ENCODE results near the gene SPTLC3.

The SPTLC3 gene

DNA sequence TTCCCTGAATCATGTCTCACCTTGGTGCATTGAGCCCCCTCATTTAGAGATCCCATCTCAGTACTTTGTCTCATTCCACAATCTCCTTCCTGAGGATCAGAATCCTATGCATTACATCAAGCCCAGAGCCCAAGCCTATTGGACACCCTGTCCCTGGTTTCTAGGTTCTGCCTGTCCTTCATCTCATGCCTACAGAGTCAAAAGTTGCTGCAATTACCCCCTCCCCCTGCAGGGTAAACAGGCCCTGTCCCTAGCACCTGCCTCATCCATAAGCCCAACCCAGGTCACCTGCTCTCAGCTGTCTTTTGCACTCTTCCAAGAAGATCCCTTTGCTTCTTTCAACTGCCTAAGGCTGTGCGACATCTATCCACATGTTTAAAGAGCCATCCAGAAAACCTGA lies 93.9 kb downstream of the SPTLC3 start:
- ATAC-seq = no peak
- no peak for TF ChIP-seq ZFP30 (CRISPR knock-in tag; IDR thresholded peaks at IDR 0.05)
- TF ChIP-seq, protein P1, sequence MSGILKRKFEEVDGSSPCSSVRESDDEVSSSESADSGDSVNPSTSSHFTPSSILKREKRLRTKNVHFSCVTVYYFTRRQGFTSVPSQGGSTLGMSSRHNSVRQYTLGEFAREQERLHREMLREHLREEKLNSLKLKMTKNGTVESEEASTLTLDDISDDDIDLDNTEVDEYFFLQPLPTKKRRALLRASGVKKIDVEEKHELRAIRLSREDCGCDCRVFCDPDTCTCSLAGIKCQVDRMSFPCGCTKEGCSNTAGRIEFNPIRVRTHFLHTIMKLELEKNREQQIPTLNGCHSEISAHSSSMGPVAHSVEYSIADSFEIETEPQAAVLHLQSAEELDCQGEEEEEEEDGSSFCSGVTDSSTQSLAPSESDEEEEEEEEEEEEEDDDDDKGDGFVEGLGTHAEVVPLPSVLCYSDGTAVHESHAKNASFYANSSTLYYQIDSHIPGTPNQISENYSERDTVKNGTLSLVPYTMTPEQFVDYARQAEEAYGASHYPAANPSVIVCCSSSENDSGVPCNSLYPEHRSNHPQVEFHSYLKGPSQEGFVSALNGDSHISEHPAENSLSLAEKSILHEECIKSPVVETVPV (CRISPR knock-in tag; IDR thresholded peaks at IDR 0.05) = no peak
- TF ChIP-seq, protein P2, sequence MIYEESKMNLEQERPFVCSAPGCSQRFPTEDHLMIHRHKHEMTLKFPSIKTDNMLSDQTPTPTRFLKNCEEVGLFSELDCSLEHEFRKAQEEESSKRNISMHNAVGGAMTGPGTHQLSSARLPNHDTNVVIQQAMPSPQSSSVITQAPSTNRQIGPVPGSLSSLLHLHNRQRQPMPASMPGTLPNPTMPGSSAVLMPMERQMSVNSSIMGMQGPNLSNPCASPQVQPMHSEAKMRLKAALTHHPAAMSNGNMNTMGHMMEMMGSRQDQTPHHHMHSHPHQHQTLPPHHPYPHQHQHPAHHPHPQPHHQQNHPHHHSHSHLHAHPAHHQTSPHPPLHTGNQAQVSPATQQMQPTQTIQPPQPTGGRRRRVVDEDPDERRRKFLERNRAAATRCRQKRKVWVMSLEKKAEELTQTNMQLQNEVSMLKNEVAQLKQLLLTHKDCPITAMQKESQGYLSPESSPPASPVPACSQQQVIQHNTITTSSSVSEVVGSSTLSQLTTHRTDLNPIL (CRISPR knock-in tag; IDR thresholded peaks at IDR 0.05; ENCODE audit: low read depth) = no peak
- TF ChIP-seq TCF4 (CRISPR knock-in tag; IDR thresholded peaks at IDR 0.05; ENCODE audit: borderline replicate concordance) = no peak
- no peak for TF ChIP-seq CSDC2 (CRISPR knock-in tag; IDR thresholded peaks at IDR 0.05)
- no peak for TF ChIP-seq ESRRG (CRISPR knock-in tag; IDR thresholded peaks at IDR 0.05)
- no peak for TF ChIP-seq ZNF70 (CRISPR knock-in tag; IDR thresholded peaks at IDR 0.05)
- no peak for TF ChIP-seq BACH2 (CRISPR knock-in tag; IDR thresholded peaks at IDR 0.05; ENCODE audit: borderline replicate concordance)
- TF ChIP-seq RARB (CRISPR knock-in tag; IDR thresholded peaks at IDR 0.05) = no peak
- no peak for TF ChIP-seq PPARA (CRISPR knock-in tag; IDR thresholded peaks at IDR 0.05; ENCODE audit: borderline replicate concordance)
- TF ChIP-seq, protein P3, sequence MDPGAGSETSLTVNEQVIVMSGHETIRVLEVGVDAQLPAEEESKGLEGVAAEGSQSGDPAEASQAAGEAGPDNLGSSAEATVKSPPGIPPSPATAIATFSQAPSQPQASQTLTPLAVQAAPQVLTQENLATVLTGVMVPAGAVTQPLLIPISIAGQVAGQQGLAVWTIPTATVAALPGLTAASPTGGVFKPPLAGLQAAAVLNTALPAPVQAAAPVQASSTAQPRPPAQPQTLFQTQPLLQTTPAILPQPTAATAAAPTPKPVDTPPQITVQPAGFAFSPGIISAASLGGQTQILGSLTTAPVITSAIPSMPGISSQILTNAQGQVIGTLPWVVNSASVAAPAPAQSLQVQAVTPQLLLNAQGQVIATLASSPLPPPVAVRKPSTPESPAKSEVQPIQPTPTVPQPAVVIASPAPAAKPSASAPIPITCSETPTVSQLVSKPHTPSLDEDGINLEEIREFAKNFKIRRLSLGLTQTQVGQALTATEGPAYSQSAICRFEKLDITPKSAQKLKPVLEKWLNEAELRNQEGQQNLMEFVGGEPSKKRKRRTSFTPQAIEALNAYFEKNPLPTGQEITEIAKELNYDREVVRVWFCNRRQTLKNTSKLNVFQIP (CRISPR knock-in tag; IDR thresholded peaks at IDR 0.05; ENCODE audit: borderline replicate concordance, low read depth) = no peak
- TF ChIP-seq, protein P4, sequence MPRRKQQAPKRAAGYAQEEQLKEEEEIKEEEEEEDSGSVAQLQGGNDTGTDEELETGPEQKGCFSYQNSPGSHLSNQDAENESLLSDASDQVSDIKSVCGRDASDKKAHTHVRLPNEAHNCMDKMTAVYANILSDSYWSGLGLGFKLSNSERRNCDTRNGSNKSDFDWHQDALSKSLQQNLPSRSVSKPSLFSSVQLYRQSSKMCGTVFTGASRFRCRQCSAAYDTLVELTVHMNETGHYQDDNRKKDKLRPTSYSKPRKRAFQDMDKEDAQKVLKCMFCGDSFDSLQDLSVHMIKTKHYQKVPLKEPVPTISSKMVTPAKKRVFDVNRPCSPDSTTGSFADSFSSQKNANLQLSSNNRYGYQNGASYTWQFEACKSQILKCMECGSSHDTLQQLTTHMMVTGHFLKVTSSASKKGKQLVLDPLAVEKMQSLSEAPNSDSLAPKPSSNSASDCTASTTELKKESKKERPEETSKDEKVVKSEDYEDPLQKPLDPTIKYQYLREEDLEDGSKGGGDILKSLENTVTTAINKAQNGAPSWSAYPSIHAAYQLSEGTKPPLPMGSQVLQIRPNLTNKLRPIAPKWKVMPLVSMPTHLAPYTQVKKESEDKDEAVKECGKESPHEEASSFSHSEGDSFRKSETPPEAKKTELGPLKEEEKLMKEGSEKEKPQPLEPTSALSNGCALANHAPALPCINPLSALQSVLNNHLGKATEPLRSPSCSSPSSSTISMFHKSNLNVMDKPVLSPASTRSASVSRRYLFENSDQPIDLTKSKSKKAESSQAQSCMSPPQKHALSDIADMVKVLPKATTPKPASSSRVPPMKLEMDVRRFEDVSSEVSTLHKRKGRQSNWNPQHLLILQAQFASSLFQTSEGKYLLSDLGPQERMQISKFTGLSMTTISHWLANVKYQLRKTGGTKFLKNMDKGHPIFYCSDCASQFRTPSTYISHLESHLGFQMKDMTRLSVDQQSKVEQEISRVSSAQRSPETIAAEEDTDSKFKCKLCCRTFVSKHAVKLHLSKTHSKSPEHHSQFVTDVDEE (CRISPR knock-in tag; IDR thresholded peaks at IDR 0.05) = no peak
- no peak for TF ChIP-seq ARNTL (CRISPR knock-in tag; IDR thresholded peaks at IDR 0.05; ENCODE audit: borderline replicate concordance, low read depth)
- no peak for TF ChIP-seq GLIS3 (CRISPR knock-in tag; IDR thresholded peaks at IDR 0.05)
- no peak for TF ChIP-seq ISL1 (CRISPR knock-in tag; IDR thresholded peaks at IDR 0.05)
- no peak for TF ChIP-seq ZNF565 (CRISPR knock-in tag; conservative IDR thresholded peaks at IDR 0.05; ENCODE audit: low read depth)

DNA sequence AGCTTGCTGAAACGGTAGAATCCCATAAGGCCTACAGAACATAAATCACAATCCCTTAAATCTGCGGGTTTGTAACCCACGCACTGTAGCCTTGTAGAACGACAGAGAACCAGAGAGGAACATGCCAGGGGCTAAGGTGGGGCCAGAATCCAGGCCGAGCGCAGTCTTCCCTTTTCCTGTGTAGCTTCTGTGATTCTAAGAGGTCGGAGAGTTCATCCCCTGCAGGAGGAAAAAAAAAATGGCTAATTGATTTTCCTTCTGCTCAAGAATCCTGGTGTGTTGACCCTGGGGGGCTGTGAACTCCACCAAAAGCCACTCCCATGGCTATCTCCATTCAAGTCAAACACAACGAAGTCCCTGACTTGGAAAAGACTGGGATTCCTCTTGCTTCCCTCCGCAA lies 96.3 kb downstream of the SPTLC3 start:
- no peak for ATAC-seq
- no peak for TF ChIP-seq ZC3H10 (CRISPR knock-in tag; IDR thresholded peaks at IDR 0.05)
- no peak for TF ChIP-seq GLIS3 (CRISPR knock-in tag; IDR thresholded peaks at IDR 0.05)
- no peak for TF ChIP-seq CSDC2 (CRISPR knock-in tag; IDR thresholded peaks at IDR 0.05)
- TF ChIP-seq SNAI2 (CRISPR knock-in tag; IDR thresholded peaks at IDR 0.05) = no peak
- TF ChIP-seq, protein P5, sequence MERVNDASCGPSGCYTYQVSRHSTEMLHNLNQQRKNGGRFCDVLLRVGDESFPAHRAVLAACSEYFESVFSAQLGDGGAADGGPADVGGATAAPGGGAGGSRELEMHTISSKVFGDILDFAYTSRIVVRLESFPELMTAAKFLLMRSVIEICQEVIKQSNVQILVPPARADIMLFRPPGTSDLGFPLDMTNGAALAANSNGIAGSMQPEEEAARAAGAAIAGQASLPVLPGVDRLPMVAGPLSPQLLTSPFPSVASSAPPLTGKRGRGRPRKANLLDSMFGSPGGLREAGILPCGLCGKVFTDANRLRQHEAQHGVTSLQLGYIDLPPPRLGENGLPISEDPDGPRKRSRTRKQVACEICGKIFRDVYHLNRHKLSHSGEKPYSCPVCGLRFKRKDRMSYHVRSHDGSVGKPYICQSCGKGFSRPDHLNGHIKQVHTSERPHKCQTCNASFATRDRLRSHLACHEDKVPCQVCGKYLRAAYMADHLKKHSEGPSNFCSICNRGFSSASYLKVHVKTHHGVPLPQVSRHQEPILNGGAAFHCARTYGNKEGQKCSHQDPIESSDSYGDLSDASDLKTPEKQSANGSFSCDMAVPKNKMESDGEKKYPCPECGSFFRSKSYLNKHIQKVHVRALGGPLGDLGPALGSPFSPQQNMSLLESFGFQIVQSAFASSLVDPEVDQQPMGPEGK (CRISPR knock-in tag; IDR thresholded peaks at IDR 0.05; ENCODE audit: borderline replicate concordance) = no peak
- TF ChIP-seq ZNF70 (CRISPR knock-in tag; IDR thresholded peaks at IDR 0.05) = no peak
- TF ChIP-seq, protein P3 (CRISPR knock-in tag; IDR thresholded peaks at IDR 0.05; ENCODE audit: borderline replicate concordance, low read depth) = no peak
- no peak for TF ChIP-seq ZFP30 (CRISPR knock-in tag; IDR thresholded peaks at IDR 0.05)
- TF ChIP-seq, protein P4 (CRISPR knock-in tag; IDR thresholded peaks at IDR 0.05) = no peak
- TF ChIP-seq BACH2 (CRISPR knock-in tag; IDR thresholded peaks at IDR 0.05; ENCODE audit: borderline replicate concordance) = no peak
- no peak for TF ChIP-seq ESRRG (CRISPR knock-in tag; IDR thresholded peaks at IDR 0.05)
- no peak for TF ChIP-seq PPARA (CRISPR knock-in tag; IDR thresholded peaks at IDR 0.05; ENCODE audit: borderline replicate concordance)
- no peak for TF ChIP-seq ZNF8 (CRISPR knock-in tag; IDR thresholded peaks at IDR 0.05)
- TF ChIP-seq ZNF565 (CRISPR knock-in tag; conservative IDR thresholded peaks at IDR 0.05; ENCODE audit: low read depth) = no peak

All from SK-N-SH treated with all-trans-retinoic acid at 6 μM for 48 hours (cell line).